ENCODE measurements around the gene ENTPD6.
A peak's percentile ranks its signal among the peaks of the same experiment; 100 is the strongest.
"Not testable (repeated sequence)": the region's sequence is repeated elsewhere in the genome, so short reads cannot be mapped to it uniquely, and the experiment has no call there.

The ENTPD6 gene

GRCh38 chr20:25237610-25238318 is 42.3 kb downstream of the ENTPD6 start:
- in situ Hi-C loops (cut with HindIII; ENCODE audit: low sequenced_read_pairs): no loop called here
- no peak overlapping the region for H3K4me3 ChIP-seq (ENCODE audit: low read depth, low read length)
- no peak for TF ChIP-seq CTCF (IDR thresholded peaks at IDR 0.05; ENCODE audit: low read depth, low read length)
- peak; percentile 99 for DNase-seq (ENCODE audit: low read depth, low spot score)

- TF ChIP-seq CTCF (IDR thresholded peaks at IDR 0.05; ENCODE audit: low read depth, low read length): no peak
- in situ Hi-C loops (cut with HindIII; ENCODE audit: low sequenced_read_pairs): no loop called here
- no peak overlapping the region for H3K4me3 ChIP-seq (ENCODE audit: low read depth, low read length)
- peak; percentile 69 for DNase-seq (ENCODE audit: low read depth, low spot score)
Measured at GRCh38 chr20:25238319-25239037, 43.0 kb downstream of the ENTPD6 start.

DNA sequence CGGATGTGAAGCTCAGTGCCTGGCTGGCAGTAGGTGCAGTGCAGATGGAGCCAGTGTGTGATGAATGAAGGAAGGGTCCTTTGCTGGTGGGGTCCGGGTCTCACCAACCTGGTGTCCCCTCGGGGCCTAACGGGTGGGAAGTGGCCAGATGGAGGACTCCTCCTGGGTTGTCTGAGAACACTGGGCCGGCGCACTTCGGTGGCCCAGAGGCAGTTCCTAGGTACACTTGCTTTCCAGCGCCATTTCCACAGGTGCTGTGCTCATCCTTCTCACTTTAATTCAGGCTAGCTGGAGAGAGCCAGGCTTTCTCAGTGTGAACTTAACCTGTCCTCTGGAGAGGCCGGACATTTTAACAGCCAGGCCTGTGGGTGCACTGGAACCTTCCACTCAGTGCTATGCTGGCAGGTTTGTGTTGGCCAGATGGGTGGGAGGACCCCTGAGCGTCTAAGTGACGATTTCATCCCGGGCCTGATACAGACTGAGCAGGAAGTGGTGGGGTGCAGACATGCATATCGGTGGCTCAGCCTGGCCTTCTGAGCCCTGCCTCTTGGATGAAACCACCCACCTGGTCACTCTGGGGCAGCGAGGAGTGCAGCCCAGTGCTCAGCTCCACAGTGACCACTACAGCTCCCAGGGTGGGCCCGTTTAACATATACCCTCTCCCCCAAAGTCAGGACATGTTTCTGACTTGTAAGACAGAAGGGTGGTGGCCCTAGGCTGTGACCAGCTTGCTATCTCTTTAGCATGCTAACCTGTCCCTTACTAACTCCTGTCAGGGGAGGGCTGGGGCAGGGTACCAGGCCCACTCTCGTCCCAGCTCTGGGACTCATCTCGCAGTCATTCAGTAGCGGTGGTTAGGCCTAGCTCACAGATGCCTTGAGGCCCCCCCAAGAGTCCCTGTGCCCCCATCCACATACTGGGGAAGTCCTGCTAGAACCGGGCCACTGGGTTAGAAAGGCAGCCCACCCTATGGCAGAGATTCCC is 44.2 kb downstream of the ENTPD6 start:
- no peak overlapping the region for H3K4me3 ChIP-seq (ENCODE audit: low read depth, low read length)
- in situ Hi-C loops (cut with HindIII; ENCODE audit: low sequenced_read_pairs): no loop called here
- no peak for DNase-seq (ENCODE audit: low read depth, low spot score)
- no peak for TF ChIP-seq CTCF (IDR thresholded peaks at IDR 0.05; ENCODE audit: low read depth, low read length)

DNA sequence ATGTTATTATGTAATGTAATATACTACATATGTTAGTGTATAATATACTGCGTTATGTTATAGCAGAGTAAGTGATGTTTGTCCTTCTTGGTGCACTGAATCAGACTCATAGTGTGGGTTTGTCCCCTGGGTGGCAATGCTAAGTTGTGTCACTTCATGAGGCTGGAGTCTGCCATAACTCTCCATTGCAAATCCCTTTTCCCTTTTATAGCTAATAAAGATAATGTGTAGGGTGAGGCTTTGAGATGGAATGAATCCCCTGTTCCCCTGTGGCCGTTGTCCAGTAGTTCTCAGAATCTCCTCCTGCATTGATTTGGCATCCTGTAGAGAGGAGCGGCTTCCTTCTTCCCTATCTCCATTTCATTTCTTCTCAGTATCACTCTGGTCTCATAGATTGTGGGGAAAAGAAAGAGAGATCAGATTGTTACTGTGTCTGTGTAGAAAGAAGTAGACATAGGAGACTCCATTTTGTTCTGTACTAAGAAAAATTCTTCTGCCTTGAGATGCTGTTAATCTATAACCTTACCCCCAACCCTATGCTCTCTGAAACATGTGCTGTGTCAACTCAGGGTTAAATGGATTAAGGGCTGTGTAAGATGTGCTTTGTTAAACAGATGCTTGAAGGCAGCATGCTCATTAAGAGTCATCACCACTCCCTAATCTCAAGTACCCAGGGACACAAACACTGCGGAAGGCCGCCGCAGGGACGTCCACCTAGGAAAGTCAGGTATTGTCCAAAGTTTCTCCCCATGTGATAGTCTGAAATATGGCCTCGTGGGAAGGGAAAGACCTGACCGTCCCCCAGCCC is 45.5 kb downstream of the ENTPD6 start:
- in situ Hi-C loops (cut with HindIII; ENCODE audit: low sequenced_read_pairs); H3K4me3 ChIP-seq (ENCODE audit: low read depth, low read length): not testable (repeated sequence)

DNA sequence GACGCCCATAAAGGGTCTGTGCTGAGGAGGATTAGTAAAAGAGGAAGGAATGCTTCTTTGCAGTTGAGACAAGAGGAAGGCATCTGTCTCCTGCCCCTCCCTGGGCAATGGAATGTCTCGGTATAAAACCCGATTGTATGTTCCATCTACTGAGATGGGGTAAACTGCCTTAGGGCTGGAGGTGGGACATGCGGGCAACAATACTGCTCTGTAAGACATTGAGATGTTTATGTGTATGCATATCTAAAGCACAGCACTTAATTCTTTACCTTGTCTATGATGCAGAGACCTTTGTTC is 46.1 kb downstream of the ENTPD6 start:
- DNase-seq (ENCODE audit: low read depth, low spot score); H3K4me3 ChIP-seq (ENCODE audit: low read depth, low read length); in situ Hi-C loops (cut with HindIII; ENCODE audit: low sequenced_read_pairs): not testable (repeated sequence)

More for the DNA sequence above, 45.5 kb downstream of the ENTPD6 start:
- not testable (repeated sequence) for DNase-seq (ENCODE audit: low read depth, low spot score)

GRCh38 chr20:25242231-25242630 is 46.7 kb downstream of the ENTPD6 start:
- TF ChIP-seq CTCF (IDR thresholded peaks at IDR 0.05; ENCODE audit: low read depth, low read length): no peak
- H3K4me3 ChIP-seq (ENCODE audit: low read depth, low read length): no peak overlapping the region
- in situ Hi-C loops (cut with HindIII; ENCODE audit: low sequenced_read_pairs): no loop called here
- DNase-seq (ENCODE audit: low read depth, low spot score): no peak

DNA sequence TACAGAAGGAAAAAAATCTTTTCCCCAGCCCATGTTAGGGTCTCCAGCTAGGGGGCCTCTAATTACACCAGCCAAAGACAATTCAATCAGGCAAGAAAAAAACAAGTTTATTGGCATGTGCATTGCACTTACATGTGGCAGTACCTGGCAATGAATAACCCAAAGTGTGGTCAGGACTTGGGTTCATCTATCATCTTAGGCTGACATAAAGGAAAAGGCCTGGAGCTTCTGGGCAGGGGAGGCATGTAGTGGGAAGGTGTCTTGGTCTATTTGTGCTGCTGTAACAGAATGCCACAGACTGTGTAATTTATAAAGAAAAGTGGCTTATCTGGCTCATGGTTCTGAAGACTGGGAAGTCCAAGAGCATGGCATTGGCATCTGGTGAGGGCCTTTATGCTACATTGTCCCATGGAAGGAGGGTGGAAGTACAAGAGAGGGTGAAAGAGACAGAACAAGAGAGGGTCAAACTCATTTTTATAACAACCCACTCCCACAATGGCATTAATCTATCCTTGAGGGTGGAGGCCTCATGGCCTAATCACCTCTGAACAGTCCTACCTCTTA is 48.0 kb downstream of the ENTPD6 start:
- DNase-seq (ENCODE audit: low read depth, low spot score): no peak
- no peak for TF ChIP-seq CTCF (IDR thresholded peaks at IDR 0.05; ENCODE audit: low read depth, low read length)
- no peak overlapping the region for H3K4me3 ChIP-seq (ENCODE audit: low read depth, low read length)
- in situ Hi-C loops (cut with HindIII; ENCODE audit: low sequenced_read_pairs): no loop called here

Measured in astrocyte of the spinal cord (primary cell).